WTC11 (cell line): Measurements from ENCODE around the gene POLR3B.

Source experiments
- CREM ChIP-seq: sonication (generic); formaldehyde crosslinking; IDR thresholded peaks from 2 replicates; pipeline ENCODE4 v1.8.1; 2022; ENCODE audit warnings: mild to moderate bottlenecking, missing genetic modification reagents, moderate library complexity
- CTCF ChIP-seq: fragments of 200-600 bp; IDR thresholded peaks from 2 replicates; pipeline ENCODE4 v1.8.0; 2022; ENCODE audit warnings: antibody characterized with exemption
- ESRRA ChIP-seq: sonication (generic); formaldehyde crosslinking; IDR thresholded peaks from 2 replicates; pipeline ENCODE4 v1.8.1; 2022; ENCODE audit warnings: mild to moderate bottlenecking, missing genetic modification reagents, borderline replicate concordance
- JAZF1 ChIP-seq: fragments of 250-450 bp; sonication (Bioruptor Pico); IDR thresholded peaks from 2 replicates; pipeline ENCODE4 v1.9.0; 2021; ENCODE audit warnings: moderate library complexity, mild to moderate bottlenecking, inconsistent platforms
- KAT7 ChIP-seq: sonication (generic); formaldehyde crosslinking; IDR thresholded peaks from 2 replicates; pipeline ENCODE4 v1.8.1; 2023; ENCODE audit warnings: missing genetic modification reagents, mild to moderate bottlenecking, borderline replicate concordance
- MAX ChIP-seq: sonication (generic); formaldehyde crosslinking; IDR thresholded peaks from 2 replicates; pipeline ENCODE4 v1.8.0; 2022; ENCODE audit warnings: mild to moderate bottlenecking, missing genetic modification reagents
- RELA ChIP-seq: sonication (generic); formaldehyde crosslinking; IDR thresholded peaks from 2 replicates; pipeline ENCODE4 v1.8.1; 2022; ENCODE audit warnings: missing genetic modification reagents, mild to moderate bottlenecking, borderline replicate concordance
- SP1 ChIP-seq: sonication (generic); formaldehyde crosslinking; conservative IDR thresholded peaks from 2 replicates; pipeline ENCODE4 v1.8.1; 2022; ENCODE audit warnings: missing genetic modification reagents
- TEAD4 ChIP-seq: sonication (generic); formaldehyde crosslinking; IDR thresholded peaks from 2 replicates; pipeline ENCODE4 v1.8.0; 2022; ENCODE audit warnings: mild to moderate bottlenecking, missing genetic modification reagents
- ZBTB21 ChIP-seq: sonication (generic); formaldehyde crosslinking; IDR thresholded peaks from 2 replicates; pipeline ENCODE4 v1.8.1; 2023; ENCODE audit warnings: mild to moderate bottlenecking, missing genetic modification reagents, borderline replicate concordance
- ZNF232 ChIP-seq: sonication (generic); formaldehyde crosslinking; IDR thresholded peaks from 2 replicates; pipeline ENCODE4 v1.8.0; 2022; ENCODE audit warnings: mild to moderate bottlenecking, missing genetic modification reagents
- ZNF263 ChIP-seq: sonication (generic); formaldehyde crosslinking; IDR thresholded peaks from 2 replicates; pipeline ENCODE4 v1.8.1; 2022; ENCODE audit warnings: low read depth, mild to moderate bottlenecking, moderate library complexity, missing genetic modification reagents

- no peak for TF ChIP-seq CTCF
- no peak for TF ChIP-seq CREM (CRISPR knock-in tag)
- TF ChIP-seq ESRRA = no peak
- TF ChIP-seq SP1 (CRISPR knock-in tag) = no peak
- TF ChIP-seq ZBTB21 (CRISPR knock-in tag) = no peak
- no peak for TF ChIP-seq MAX (CRISPR knock-in tag)
- no peak for TF ChIP-seq JAZF1 (CRISPR knock-in tag)
- no peak for TF ChIP-seq ZNF232 (CRISPR knock-in tag)
- no peak for TF ChIP-seq ZNF263 (CRISPR knock-in tag)
- TF ChIP-seq RELA = no peak
- no peak for TF ChIP-seq TEAD4
- no peak for TF ChIP-seq KAT7 (CRISPR knock-in tag)
Observed at GRCh38 chr12:106389151-106389550, 31.6 kb downstream of the POLR3B start.
